GM12878 (cell line): ENCODE results near the gene RAB21. TPM values are rescaled to one million over a fixed set of nuclear protein-coding genes. Genes with fewer than 3 reads are reported as not detected.

Experiments used
- ATAC-seq: fragments of 200-7000 bp; cut with Tn5 transposase; 3 replicates; pipeline ENCODE4 v1.9.1; 2020; ENCODE audit warnings: mild to moderate bottlenecking, moderate library complexity
- BruUV-seq: library from RNA; stranded (reverse); fragments of 400-500 nt; replicated peaks from 2 replicates; lab custom pipeline; 2021; lab: Mats Ljungman, UMichigan
- CTCF ChIA-PET: fragments of 300-600 bp; sonication (Branson Sonifier 250); formaldehyde crosslinking; extraction: SDS; loops from one replicate; lab custom pipeline; 2021; ENCODE audit warnings: inconsistent platforms; lab: Yijun Ruan, JAX
- POLR2A ChIA-PET: fragments of 350-600 bp; formaldehyde crosslinking; extraction: SDS; loops from one replicate; lab custom pipeline; 2021; ENCODE audit warnings: inconsistent platforms; lab: Charles Lee
- RAD21 ChIA-PET: fragments of 300-600 bp; sonication (Branson Sonifier 250); formaldehyde crosslinking; loops from one replicate; lab custom pipeline; 2023; ENCODE audit warnings: antibody characterized with exemption; ENCODE audit not compliant: unreplicated experiment; lab: Charles Lee
- SMC1A ChIA-PET: fragments of 300-600 bp; sonication (Branson Sonifier 250); formaldehyde crosslinking; loops from one replicate; lab custom pipeline; 2023; ENCODE audit not compliant: unreplicated experiment, uncharacterized antibody; lab: Charles Lee
- DNase-seq: peaks from one replicate; pipeline ENCODE4 v3.0.0-alpha.2; 2011; ENCODE audit warnings: low read depth, low spot score
- FAIRE-seq: peaks from 3 replicates; lab custom pipeline; 2011; peaks lifted over from hg19 to GRCh38; lab: Jason Lieb, UNC
- H2AFZ ChIP-seq: 2 replicates; pipeline ENCODE4 v1.6.0; 2011; ENCODE audit warnings: low read depth, low read length, control low read depth; ENCODE audit not compliant: control insufficient read depth
- H3K27ac ChIP-seq: 2 replicates; pipeline ENCODE4 v1.5.1; 2011; ENCODE audit warnings: control low read depth; ENCODE audit not compliant: control insufficient read depth, insufficient read depth
- H3K27me3 ChIP-seq, 2 experiments: replicated peaks in 1 of 2; 2 replicates each; pipeline versions ENCODE4 v1.6.0 to v1.6.1; 2011; ENCODE audit warnings: low read length in 1 of 2; ENCODE audit not compliant: control insufficient read depth in 2 of 2, insufficient read depth in 2 of 2
- H3K36me3 ChIP-seq, 2 experiments: 2 replicates each; pipeline ENCODE4 v1.5.1; 2011; ENCODE audit warnings: low read length in 1 of 2; ENCODE audit not compliant: control insufficient read depth in 2 of 2, insufficient read depth in 2 of 2
- H3K4me1 ChIP-seq: 2 replicates; pipeline ENCODE4 v1.6.1; 2011; ENCODE audit warnings: mild to moderate bottlenecking, low read length, moderate library complexity, mixed read lengths; ENCODE audit not compliant: control insufficient read depth, insufficient read depth
- H3K4me2 ChIP-seq: 2 replicates; pipeline ENCODE4 v1.6.0; 2011; ENCODE audit warnings: control low read depth; ENCODE audit not compliant: control insufficient read depth, insufficient read depth
- H3K4me3 ChIP-seq: fragments of 200-600 bp; sonication (generic); 2 replicates; pipeline ENCODE4 v1.5.1; 2016
- H3K79me2 ChIP-seq: 2 replicates; pipeline ENCODE4 v1.6.0; 2011; ENCODE audit warnings: low read length; ENCODE audit not compliant: control insufficient read depth, insufficient read depth
- H3K9ac ChIP-seq: 2 replicates; pipeline ENCODE4 v1.8.0; 2011; ENCODE audit warnings: low read length, control low read depth, mixed read lengths; ENCODE audit not compliant: control insufficient read depth, insufficient read depth
- H3K9me3 ChIP-seq: replicated peaks from 3 replicates; pipeline ENCODE4 v1.5.1; 2011; ENCODE audit warnings: mild to moderate bottlenecking, low read length; ENCODE audit not compliant: control insufficient read depth, insufficient read depth
- H4K20me1 ChIP-seq: 2 replicates; pipeline ENCODE4 v1.6.0; 2011; ENCODE audit not compliant: control insufficient read depth, insufficient read depth
- CBX3 ChIP-seq: fragments of 200-600 bp; sonication (generic); IDR thresholded peaks from 2 replicates; pipeline ENCODE4 v1.6.1; 2016; ENCODE audit warnings: low read depth, borderline replicate concordance
- CEBPB ChIP-seq, 2 experiments: fragments of 150-350 bp in 1 of 2; IDR thresholded peaks; 2 replicates each; pipeline ENCODE4 v1.6.1; 2012 to 2014; ENCODE audit warnings: low read depth in 2 of 2, low read length in 2 of 2, borderline replicate concordance in 1 of 2, inconsistent platforms in 1 of 2
- FOS ChIP-seq: IDR thresholded peaks from 3 replicates; pipeline ENCODE4 v1.6.1; 2011; ENCODE audit warnings: borderline replicate concordance; ENCODE audit not compliant: insufficient read length; ENCODE audit errors: extremely low read depth
- HCFC1 ChIP-seq: fragments of 150-350 bp; IDR thresholded peaks from 2 replicates; pipeline ENCODE4 v1.6.1; 2014; ENCODE audit warnings: low read length
- LARP7 ChIP-seq: fragments of 450-650 bp; IDR thresholded peaks from 2 replicates; pipeline ENCODE4 v1.6.1; 2017; ENCODE audit warnings: mild to moderate bottlenecking
- MYB ChIP-seq: fragments of 150-350 bp; IDR thresholded peaks from 2 replicates; pipeline ENCODE4 v1.6.1; 2014; ENCODE audit warnings: mild to moderate bottlenecking, low read depth, low read length, borderline replicate concordance
- NBN ChIP-seq: fragments of 450-650 bp; IDR thresholded peaks from 2 replicates; pipeline ENCODE4 v1.6.1; 2016
- STAT1 ChIP-seq: fragments of 450-650 bp; conservative IDR thresholded peaks from 2 replicates; pipeline ENCODE4 v1.6.1; 2014; ENCODE audit warnings: antibody characterized with exemption, mild to moderate bottlenecking
- TAF1 ChIP-seq: IDR thresholded peaks from 2 replicates; pipeline ENCODE4 v1.6.1; 2011; ENCODE audit warnings: mild to moderate bottlenecking, low read depth, low read length, borderline replicate concordance
- ZNF384 ChIP-seq: IDR thresholded peaks from 2 replicates; pipeline ENCODE4 v1.6.1; 2012; ENCODE audit warnings: low read depth, mild to moderate bottlenecking, low read length, improper control_type of control experiment, borderline replicate concordance
- WGBS: methylation state at CpG from one replicate; pipeline ENCODE4 v1.1.6; 2016; ENCODE audit warnings: low lambda C conversion rate; ENCODE audit not compliant: insufficient replicate concordance, insufficient coverage; ENCODE audit errors: missing lambda C conversion rate; 5-methylcytosine and 5-hydroxymethylcytosine counted together
- in situ Hi-C: fragments of 300-500 bp; cut with MboI; formaldehyde crosslinking; loops from 9 replicates; pipeline ENCODE4 v1.14.3; 2018; ENCODE audit warnings: mixed read lengths
- intact Hi-C: fragments of 100-400 bp; cut with micrococcal nuclease; formaldehyde crosslinking; loops from one replicate; pipeline ENCODE4 v1.14.2; 2022; ENCODE audit not compliant: unreplicated experiment
- polyA plus RNA-seq, 11 experiments: library from polyadenylated mRNA; depleted of rRNA in 4 of 11; unstranded in 6 of 11; stranded (reverse) in 5 of 11; fragments of >200 nt; fragmentation: Nextera tagmentation in 4 of 11; fragmentation: Illumina TruSeq in 1 of 11; extraction: Ambion mirVana in 4 of 11; extraction: Trizol in 1 of 11; gene quantifications; 1 replicate in 1 of 11; 2 replicates in 10 of 11; pipeline versions ENCODE4 v1.2.1 to v1.2.3, GENCODE V29; 2011 to 2016; ENCODE audit warnings: inconsistent platforms in 2 of 11, missing spikeins in 2 of 11, low read depth in 1 of 11
- total RNA-seq, 4 experiments: library from RNA; depleted of rRNA in 3 of 4; stranded (reverse); fragments of >200 nt in 3 of 4; fragmentation: Illumina TruSeq in 1 of 4; extraction: Trizol in 1 of 4; gene quantifications; 2 replicates each; pipeline versions ENCODE4 v1.2.1 to v1.2.3, GENCODE V29; 2013 to 2021
- TF ChIP-seq, protein P1 (sequence below): fragments of 450-650 bp; formaldehyde crosslinking; IDR thresholded peaks from 2 replicates; pipeline ENCODE4 v1.5.0; 2022; ENCODE audit warnings: mild to moderate bottlenecking, missing genetic modification characterization
- TF ChIP-seq, protein P2 (sequence below): fragments of 450-650 bp; IDR thresholded peaks from 2 replicates; pipeline ENCODE4 v1.6.1; 2016; ENCODE audit warnings: mild to moderate bottlenecking, moderate library complexity, borderline replicate concordance
- TF ChIP-seq, protein P3 (sequence below): IDR thresholded peaks from 2 replicates; pipeline ENCODE4 v1.6.1; 2011; ENCODE audit warnings: low read depth, low read length, improper control_type of control experiment, borderline replicate concordance

The RAB21 gene
- total and polyA plus RNA-seq, 10 of the 15 experiments (the other 5 are each of a cell fraction or from before 2014, with no cell fraction given): 2.8 to 42.8 (median 16.1) TPM

DNA sequence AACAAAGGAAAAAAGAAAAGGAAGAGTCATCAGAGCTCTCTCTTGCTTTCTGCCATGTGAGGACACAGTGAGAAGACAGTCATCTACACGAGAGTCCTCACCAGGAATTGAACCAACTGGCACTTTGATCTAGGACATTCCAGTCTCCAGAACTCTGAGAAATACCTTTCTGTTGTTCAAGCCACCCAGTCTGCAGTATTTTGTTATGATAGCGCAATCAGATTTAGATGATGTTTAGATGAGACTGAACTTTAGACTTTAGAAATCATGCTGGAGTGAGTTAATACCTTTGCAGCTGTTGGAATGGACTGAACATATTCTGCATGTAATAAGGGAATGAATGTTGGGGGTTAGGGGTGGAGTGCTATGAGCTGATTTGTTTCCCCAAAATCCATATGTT lies 28.1 kb upstream of the RAB21 start:
- ChIA-PET POLR2A (no interaction called here), RAD21 (no interaction called here)
- Histone ChIP-seq H3K27ac (no peak overlapping the region), H3K79me2 (no peaks in the 10 kb centered on the region)
- TF ChIP-seq, protein P1, sequence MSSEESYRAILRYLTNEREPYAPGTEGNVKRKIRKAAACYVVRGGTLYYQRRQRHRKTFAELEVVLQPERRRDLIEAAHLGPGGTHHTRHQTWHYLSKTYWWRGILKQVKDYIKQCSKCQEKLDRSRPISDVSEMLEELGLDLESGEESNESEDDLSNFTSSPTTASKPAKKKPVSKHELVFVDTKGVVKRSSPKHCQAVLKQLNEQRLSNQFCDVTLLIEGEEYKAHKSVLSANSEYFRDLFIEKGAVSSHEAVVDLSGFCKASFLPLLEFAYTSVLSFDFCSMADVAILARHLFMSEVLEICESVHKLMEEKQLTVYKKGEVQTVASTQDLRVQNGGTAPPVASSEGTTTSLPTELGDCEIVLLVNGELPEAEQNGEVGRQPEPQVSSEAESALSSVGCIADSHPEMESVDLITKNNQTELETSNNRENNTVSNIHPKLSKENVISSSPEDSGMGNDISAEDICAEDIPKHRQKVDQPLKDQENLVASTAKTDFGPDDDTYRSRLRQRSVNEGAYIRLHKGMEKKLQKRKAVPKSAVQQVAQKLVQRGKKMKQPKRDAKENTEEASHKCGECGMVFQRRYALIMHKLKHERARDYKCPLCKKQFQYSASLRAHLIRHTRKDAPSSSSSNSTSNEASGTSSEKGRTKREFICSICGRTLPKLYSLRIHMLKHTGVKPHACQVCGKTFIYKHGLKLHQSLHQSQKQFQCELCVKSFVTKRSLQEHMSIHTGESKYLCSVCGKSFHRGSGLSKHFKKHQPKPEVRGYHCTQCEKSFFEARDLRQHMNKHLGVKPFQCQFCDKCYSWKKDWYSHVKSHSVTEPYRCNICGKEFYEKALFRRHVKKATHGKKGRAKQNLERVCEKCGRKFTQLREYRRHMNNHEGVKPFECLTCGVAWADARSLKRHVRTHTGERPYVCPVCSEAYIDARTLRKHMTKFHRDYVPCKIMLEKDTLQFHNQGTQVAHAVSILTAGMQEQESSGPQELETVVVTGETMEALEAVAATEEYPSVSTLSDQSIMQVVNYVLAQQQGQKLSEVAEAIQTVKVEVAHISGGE (CRISPR knock-in tag): no peak
- TF ChIP-seq, protein P2, sequence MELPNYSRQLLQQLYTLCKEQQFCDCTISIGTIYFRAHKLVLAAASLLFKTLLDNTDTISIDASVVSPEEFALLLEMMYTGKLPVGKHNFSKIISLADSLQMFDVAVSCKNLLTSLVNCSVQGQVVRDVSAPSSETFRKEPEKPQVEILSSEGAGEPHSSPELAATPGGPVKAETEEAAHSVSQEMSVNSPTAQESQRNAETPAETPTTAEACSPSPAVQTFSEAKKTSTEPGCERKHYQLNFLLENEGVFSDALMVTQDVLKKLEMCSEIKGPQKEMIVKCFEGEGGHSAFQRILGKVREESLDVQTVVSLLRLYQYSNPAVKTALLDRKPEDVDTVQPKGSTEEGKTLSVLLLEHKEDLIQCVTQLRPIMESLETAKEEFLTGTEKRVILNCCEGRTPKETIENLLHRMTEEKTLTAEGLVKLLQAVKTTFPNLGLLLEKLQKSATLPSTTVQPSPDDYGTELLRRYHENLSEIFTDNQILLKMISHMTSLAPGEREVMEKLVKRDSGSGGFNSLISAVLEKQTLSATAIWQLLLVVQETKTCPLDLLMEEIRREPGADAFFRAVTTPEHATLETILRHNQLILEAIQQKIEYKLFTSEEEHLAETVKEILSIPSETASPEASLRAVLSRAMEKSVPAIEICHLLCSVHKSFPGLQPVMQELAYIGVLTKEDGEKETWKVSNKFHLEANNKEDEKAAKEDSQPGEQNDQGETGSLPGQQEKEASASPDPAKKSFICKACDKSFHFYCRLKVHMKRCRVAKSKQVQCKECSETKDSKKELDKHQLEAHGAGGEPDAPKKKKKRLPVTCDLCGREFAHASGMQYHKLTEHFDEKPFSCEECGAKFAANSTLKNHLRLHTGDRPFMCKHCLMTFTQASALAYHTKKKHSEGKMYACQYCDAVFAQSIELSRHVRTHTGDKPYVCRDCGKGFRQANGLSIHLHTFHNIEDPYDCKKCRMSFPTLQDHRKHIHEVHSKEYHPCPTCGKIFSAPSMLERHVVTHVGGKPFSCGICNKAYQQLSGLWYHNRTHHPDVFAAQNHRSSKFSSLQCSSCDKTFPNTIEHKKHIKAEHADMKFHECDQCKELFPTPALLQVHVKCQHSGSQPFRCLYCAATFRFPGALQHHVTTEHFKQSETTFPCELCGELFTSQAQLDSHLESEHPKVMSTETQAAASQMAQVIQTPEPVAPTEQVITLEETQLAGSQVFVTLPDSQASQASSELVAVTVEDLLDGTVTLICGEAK: no peak
- TF ChIP-seq FOS (no peak), CEBPB (IDR thresholded peaks at IDR 0.05; ENCODE audit: borderline replicate concordance in 1 of 2, low read depth in 2 of 2, low read length in 2 of 2) (no peak), TAF1 (no peak), ZNF384 (no peak), HCFC1 (no peak), MYB (no peak), LARP7 (no peak), STAT1 (no peak), CBX3 (no peak), NBN (no peak)
- TF ChIP-seq, protein P3, sequence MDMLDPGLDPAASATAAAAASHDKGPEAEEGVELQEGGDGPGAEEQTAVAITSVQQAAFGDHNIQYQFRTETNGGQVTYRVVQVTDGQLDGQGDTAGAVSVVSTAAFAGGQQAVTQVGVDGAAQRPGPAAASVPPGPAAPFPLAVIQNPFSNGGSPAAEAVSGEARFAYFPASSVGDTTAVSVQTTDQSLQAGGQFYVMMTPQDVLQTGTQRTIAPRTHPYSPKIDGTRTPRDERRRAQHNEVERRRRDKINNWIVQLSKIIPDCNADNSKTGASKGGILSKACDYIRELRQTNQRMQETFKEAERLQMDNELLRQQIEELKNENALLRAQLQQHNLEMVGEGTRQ: no peak
- TF ChIP-seq, all 136 proteins: peak for 0
- in situ Hi-C loops (loop anchor here (25.0 kb wide), 1 partner anchor 989 kb away; no protein-coding TSS in a partner anchor), intact Hi-C loops (no loop called here)
- FAIRE-seq (no peak), DNase-seq (no peak), ATAC-seq (no peak)
- no peaks in the 10 kb centered on the region for H3K27me3 ChIP-seq
- no peak overlapping the region for H2AFZ ChIP-seq
- no peaks in the 10 kb centered on the region for H4K20me1 ChIP-seq
- no peaks in the 10 kb centered on the region for H3K4me1 ChIP-seq
- ChIA-PET CTCF (interaction anchor here (1.5 kb wide), 1 partner anchor 90 kb away, joined by 3 read pairs; no protein-coding TSS in a partner anchor), SMC1A (interaction anchor here (0.7 kb wide), 1 partner anchor 9 kb away, joined by 3 read pairs; no protein-coding TSS in a partner anchor)
- H3K4me2 ChIP-seq: no peak overlapping the region
- no peaks in the 10 kb centered on the region for H3K36me3 ChIP-seq
- H3K9ac ChIP-seq: no peak overlapping the region
- WGBS: 61% methylated on average over 2 of the region's 2 CpGs
- no peak overlapping the region for H3K4me3 ChIP-seq
- H3K9me3 ChIP-seq: no peaks in the 10 kb centered on the region
- no TSS peak for BruUV-seq
